Embryonic facial prominence (tissue), 1 donor: ENCODE data around the gene PALS2.

Experiments
- DNase-seq: peaks from one replicate; pipeline ENCODE4 v3.0.0-alpha.2; 2016; ENCODE audit errors: extremely low spot score

PALS2 gene

DNA sequence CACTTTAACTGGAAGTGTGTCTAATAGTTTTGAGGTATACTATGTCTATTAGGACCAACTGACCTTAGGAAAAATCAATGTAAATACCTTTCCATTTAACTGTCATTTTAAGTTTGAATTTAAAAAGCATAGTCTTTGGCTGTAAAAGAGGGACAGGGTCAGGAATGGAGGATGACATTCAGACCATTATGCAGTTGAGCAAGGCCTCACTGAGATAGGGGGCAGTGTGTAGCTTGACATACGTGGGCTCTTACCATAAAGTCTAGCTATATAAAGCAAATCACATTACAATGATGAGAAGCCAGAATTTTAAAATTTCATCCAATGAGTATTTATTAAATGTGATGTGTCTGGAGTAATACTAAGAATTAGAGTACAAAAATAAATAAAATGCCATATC is 17.9 kb downstream of the PALS2 start:
- no peak for DNase-seq

DNA sequence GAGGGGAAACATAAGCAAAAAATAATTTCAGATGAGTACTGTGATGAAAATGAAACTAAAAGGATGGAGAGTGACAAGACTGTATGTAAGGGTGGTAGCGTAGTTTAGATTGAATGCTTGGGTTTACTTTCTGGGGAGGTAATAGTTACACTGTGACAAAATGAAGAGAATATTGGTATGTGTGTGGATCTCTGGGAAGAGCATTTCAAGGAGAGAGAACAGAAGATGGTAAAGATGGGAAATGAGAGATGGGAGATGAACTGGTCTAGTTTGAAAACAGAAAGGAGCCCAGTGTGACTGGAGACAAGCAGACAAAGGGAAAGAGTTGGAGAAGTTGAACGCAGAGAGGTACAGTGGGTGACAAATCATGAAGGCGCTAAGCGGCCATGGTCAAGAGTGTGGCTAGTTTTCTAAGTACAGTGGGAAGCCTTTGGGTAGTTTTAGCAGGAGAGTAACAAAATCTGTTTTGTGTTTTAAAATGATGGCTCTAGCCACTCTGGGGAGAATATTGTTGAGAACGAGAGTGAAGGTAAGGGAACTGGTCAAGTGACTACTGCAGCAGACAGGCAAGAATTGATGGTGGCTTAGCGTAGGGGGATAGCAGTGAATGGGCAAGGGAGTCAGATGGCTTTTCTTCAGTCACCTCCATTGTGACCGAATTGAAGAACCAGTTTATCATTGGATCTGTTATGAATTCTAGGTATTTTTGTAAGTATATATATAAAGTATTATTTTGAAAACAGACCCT is 22.6 kb downstream of the PALS2 start:
- no peak for DNase-seq

DNA sequence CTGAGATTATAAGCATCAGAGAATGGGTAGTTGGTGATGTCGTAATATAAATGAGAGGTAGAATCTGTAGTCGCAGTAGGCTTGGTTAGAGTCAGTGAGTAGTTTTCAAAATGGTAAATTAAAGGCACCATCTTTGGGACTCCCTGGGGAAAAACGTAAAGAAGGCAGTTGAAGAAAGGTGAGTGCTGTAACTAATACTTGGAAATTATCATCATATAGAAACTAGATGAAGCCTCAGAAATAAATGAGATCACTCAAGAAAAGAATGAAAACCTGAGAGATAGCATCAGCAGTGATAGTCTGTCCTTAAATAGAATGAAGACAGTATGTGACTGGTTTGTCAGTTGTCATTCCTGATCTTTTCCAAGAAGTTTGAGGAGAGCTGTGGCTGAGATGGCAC is 23.8 kb downstream of the PALS2 start:
- DNase-seq, result no peak

DNA sequence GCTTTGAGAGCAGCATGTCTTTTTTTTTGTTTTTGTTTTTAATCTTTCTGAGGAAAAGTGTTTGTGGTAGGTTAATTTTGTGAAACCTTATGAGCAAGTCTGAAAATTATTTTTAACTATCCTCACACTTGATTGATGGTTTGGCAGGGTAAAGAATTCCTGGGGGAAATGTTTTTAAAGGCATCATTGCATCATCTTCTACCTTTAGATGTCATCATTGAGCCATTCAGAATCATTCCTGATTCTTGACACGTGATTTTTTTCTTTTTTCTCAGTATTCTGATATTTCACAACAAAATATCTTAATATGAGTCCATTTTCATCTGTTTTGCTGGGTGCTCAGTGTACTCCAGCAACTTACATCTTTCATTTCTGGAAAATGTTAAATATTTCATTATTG is 28.3 kb downstream of the PALS2 start:
- no peak for DNase-seq

DNA sequence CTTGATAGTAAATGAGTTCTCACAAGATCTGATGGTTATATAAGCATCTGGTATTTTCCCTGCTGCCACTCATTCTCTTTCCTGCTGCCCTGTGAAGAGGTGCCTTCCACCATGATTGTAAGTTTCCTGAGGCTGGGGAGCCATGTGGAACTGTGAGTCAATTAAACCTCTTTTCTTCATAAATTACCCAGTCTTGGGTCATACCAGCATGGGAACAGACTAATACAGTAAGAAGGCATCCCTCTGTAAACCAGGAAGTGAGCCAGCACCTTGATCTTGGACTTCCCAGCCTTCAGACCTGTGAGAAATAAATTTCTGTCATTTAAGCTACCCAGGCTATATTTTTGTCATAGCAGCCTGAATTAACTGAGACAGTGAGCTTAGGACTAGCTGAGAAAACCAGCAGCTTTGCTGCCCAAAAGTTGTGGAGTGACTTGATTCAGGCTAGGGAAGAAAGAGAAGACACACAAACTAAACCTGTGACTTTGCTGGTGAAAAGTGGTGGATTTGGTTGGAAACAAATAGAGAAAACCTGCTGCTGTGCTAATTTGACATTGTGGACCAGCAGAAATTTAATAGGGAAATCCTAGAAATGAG is 29.7 kb downstream of the PALS2 start:
- DNase-seq, result no peak

DNA sequence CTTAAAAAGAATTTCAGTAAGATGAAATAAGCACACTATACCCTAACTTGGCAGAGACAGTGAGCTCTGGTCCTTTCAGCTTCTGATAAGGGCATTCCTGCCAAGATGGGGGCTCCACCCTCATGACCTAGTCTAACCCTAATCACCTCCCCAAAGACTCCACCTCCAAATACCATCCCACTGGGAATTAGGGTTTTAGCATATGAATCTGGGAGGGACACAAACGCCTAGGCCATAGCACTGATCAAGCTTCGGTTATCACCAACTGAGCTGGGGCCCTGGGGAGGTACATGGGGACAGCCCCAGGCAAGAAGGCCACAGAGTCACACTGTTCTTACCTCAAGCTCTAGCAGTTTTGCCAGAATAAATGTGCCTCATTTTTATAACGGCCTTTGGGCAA is 31.4 kb downstream of the PALS2 start:
- no peak for DNase-seq

DNA sequence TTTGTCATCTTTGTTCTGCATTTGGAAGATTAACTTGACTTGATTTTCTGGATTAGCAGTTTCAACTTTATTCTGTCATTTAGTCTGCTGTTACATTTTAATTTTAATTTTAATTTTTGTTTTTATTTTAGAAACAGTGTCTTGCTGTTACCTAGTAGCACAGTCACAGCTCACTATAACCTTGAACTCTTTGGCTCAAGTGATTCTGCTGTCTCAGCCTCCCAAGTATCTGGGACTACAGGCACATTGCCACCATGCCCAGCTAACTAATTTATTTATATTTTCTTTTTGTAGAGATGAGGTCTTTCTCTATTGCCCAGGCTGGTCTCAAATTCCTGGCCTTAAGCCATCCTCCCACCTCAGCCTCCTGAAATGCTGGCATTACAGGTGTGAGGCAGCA is 35.3 kb downstream of the PALS2 start:
- no peak for DNase-seq

DNA sequence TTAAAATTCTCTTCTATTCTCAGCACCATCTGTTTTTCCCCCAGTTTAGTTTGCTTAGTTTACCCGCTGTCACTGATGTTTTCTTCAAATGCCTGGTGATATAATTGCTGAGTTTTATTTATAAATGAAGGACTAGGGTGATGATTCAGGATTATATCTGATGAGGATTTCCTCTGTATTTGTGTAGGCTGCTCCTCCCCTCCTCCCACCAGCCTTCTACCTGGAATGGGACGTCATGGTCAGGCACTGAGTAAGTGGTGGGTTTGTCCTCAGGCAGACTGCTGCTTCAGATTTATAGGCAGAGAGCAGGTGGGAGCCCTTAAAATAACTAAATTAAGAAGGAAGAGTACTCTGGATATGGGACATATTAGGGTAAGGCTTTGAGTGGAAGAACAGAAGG is 35.8 kb downstream of the PALS2 start:
- no peak for DNase-seq

DNA sequence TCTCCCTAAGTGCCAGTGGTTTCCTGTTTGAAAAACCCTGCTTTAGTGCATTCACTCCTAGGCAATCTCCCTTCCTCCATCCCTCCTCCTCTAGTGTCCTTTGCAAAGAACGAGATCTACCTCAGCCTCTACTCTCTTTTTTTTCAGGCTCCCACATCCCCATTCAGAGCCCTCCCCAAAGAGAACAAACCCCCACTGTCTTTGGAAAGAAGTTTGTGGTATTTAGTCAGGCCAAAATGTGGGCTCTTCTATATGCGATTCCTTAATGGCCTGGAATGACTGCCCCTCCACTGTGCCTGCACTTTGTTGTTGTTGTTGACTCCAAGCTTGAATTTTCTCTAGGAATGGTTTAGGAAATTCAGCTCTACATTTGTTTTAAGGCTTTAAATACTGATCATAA is 36.3 kb downstream of the PALS2 start:
- DNase-seq, result no peak

DNA sequence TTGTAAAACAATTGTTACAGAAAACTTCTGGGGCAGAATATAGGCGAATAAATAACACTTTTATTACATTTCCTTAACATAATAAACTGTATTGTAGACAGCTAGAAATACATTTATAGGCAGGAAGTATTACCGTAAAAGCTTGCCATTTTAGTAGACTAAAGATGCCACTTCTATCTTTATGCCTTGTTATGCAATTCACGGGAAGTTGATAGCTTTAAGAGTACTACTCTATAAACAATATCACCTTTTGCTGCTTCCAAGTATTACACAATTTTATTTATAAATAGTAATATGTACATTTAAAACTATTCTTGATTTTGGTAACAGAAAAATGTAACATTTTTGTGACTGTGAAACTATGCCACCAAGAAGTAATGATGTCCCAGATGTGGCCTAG is 37.9 kb downstream of the PALS2 start:
- no peak for DNase-seq

DNA sequence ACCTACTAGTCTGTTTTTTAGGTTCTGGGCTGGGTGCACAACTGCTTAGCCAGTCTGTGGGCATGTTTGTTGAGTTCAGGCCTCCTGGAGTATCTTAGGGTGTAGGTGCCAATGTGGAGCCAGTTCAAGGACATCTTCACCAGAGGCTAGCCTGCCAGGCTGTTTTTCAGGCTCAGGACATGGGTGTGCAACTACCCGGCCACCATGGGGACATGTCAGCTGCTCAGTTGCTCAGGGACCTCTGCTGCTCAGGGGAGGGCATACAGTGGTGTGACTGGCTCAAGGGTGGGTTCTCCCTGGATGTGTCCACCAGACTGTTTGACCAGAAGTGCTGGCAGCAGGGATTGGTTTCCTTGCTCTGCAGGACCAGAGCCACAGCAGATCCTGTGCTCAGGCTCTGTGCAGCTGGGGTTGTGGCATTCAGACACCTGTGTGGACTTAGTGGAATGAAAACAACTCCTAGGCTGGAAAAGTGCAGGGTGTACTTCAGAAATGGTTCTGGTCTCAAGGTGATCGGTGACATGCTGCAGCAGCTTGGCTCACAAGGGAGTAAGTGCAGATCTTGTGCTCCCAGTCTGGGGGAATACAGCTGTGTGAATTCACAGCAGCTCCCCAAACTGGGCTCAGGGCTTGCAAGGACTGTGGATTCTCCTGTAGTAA is 44.8 kb downstream of the PALS2 start:
- DNase-seq, result no peak

DNA sequence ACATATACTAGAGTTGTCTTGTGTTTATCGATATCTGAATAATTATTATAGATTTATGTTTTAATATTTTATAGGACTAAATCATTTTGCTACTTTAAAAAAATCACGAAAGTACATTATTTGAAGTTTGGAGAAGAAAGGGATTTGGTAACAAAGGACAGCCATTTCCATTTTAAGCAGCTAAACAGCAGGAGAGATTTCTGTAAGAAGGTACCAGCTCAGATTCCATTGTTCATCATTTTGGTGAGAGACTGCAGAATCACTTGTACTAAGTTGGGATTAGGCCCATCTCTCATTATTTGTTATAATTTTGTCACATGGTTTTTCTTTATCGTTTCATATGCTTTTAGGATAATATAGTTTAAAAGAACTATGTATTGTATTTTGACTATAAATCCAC is 46.7 kb downstream of the PALS2 start:
- no peak for DNase-seq

DNA sequence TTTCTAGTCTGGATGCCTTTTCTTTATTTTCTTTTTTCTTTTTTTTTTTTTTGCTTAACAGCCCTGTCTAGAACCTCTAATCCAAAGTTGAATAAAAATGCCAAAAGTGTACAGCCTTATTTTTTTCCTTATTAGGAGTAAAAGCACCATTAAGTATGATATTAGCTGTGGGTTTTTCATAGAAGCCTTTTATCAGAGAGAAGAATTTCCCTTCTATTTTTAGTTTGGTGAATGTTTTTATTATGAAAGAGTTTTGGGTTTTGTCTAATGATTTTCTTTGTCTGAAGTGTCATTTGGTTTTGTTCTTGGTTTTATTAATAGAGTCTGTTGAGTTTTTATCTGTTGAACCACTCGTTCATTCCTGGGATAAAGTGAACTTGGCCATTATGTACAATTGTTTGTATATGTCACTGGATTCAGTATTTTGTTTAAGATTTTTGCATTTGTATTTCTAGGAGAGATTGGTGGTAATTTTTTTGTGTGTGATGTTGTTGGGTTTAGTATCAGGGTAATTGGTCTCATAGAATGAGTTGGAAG is 49.5 kb downstream of the PALS2 start:
- DNase-seq, result no peak
